ENCODE measurements around the gene LARP1. TPM values are rescaled to one million over a fixed set of nuclear protein-coding genes. Genes with fewer than 3 reads are reported as not detected.
A peak's percentile ranks its signal among the peaks of the same experiment; 100 is the strongest.
"Not testable (repeated sequence)": the region's sequence is repeated elsewhere in the genome, so short reads cannot be mapped to it uniquely, and the experiment has no call there.

LARP1 gene
- total RNA-seq, 1 donor from 2014 or later: 30.4 TPM

GRCh38 chr5:154759868-154760267, 4.7 kb downstream of the LARP1 start:
- not testable (repeated sequence) for DNase-seq (ENCODE audit: low read depth in 2 of 2)

DNA sequence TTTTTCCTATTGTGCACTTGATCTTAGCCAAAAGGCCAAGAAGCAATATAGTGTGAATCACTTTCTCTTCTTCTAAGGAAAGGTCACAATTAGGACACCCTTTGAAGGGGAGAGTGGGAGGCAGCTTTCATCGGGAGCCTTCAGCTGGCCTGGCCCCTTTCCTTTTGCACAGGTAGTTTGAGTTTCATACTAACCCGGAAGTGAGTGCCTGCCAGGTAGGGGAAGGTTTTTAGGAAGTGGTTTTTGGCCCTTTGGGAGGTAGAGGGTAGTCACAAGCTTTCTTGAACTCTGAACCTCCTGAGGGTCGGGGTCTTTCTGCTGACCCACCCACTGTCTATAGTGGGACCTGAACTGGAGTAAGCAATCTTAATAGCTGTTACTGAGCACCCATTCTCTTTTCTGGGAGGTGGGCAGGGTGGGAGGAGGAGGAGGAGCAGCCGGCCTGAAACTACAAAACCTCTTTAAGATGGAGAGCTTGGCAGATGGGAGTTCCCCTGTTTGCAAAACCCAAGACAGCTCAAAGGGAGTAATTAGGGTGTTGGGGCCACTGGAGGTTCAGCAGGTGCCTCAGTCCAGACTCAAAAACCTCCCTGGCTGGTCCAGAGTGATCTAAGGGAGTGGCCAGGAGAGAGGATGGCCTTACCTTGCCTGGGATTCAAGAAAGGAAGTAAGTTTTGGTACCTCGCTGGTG, 6.0 kb downstream of the LARP1 start:
- no peak for DNase-seq (ENCODE audit: low read depth in 2 of 2)

GRCh38 chr5:154762261-154762660, 7.1 kb downstream of the LARP1 start:
- no peak for DNase-seq (ENCODE audit: low read depth in 2 of 2)

GRCh38 chr5:154762700-154763099, 7.5 kb downstream of the LARP1 start:
- DNase-seq (ENCODE audit: low read depth in 2 of 2): no peak

GRCh38 chr5:154764967-154765366, 9.8 kb downstream of the LARP1 start:
- DNase-seq (ENCODE audit: low read depth in 2 of 2): no peak

DNA sequence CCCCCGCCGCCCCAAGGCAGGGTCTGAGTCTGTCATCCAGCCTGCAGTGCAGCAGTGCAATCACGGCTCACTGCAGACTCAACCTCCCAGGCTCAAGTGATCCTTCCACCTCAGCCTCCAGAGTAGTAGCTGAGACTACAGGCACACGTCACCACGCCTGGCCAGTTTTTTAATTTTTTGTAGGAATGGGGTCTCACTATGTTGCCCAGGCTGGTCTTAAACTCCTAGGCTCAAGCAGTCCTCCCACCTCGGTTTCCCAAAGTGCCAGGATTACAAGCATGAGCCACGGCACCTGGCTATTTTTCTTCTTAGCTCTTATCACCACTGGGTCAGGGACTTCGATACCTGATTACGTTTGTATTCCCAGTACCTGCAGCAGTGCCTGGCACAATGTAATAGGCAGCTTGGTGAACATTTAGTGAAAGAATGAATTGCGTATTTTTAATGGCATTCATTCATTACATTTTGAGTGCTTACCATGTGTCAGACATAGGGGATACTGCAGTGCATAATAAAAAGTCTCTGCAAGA, 10.3 kb downstream of the LARP1 start:
- no peak for DNase-seq (ENCODE audit: low read depth in 2 of 2)

DNA sequence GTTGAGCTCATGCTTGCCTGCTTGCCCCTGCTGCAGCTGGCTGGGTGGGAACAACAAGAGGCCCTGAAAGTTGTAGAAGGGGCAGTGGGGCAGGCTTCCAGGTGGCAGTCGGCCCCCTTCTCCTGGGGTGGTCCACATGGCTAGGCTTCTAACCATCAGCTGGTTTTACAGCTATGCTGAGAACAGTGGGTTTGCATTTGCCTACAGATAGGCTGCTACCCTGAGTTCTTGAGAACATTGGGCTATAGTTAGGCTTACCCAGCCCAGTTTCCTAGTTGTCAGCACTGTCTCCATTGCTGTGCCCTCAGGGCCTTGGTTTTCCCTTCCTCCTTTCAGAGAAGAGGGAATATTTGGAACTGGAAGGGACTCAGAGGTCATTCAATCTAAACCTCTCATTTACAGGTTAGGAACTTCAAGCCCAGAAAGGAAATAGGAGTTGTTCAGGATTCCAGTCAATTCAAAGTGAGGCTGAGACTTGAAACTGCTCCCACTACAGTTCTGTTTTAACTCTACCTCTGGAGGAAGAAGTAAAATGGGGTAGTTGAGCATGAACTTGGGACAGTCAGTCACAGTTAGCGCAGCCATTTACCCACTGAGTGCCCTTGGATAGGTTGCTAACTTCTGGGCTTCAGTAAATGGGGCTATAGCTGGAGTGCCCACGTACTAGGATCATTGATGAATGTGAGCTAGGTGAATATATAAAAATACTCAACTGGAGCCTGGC, 11.5 kb downstream of the LARP1 start:
- no peak for DNase-seq (ENCODE audit: low read depth in 2 of 2)

GRCh38 chr5:154767576-154767975, 12.4 kb downstream of the LARP1 start:
- DNase-seq (ENCODE audit: low read depth in 2 of 2): no peak

DNA sequence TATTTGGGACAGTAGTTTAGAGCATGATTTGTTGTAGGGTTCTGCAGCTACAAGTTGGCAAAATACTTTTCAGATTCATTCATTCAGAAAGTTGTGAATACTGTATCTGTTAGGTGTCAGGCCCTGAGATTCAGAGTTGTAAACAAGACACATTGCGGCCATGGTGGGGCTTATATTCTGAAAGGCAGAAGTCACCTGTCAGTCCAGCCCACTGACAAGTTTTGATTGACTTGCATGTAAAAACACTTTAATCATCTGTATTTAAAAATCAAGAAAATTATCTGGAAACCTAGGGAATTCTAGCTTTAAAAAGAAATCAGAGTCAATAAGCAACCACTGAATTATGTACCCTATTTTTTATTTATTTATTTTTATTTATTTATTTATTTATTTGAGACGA, 13.0 kb downstream of the LARP1 start:
- no peak for DNase-seq (ENCODE audit: low read depth in 2 of 2)

DNA sequence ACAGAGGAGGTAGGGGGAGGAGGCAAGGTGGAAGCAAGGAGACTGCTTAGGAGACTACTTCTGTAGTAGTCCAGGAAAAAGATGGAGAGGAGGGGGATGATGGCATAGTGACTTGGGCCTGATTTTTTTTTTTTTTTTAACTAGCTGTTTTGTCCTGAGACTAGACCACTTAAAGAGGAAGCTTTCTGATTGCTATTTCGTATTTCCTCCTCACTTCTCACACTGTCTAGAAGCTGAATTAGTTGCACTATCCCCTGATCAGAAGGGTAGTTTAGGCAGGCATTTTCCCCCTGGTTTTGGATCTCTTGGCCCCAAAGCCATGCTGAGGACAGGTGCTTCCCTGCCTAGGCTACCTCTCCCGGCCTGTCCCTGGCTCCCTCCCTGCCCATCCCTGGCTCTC, 14.9 kb downstream of the LARP1 start:
- DNase-seq (ENCODE audit: low read depth in 2 of 2): no peak

DNA sequence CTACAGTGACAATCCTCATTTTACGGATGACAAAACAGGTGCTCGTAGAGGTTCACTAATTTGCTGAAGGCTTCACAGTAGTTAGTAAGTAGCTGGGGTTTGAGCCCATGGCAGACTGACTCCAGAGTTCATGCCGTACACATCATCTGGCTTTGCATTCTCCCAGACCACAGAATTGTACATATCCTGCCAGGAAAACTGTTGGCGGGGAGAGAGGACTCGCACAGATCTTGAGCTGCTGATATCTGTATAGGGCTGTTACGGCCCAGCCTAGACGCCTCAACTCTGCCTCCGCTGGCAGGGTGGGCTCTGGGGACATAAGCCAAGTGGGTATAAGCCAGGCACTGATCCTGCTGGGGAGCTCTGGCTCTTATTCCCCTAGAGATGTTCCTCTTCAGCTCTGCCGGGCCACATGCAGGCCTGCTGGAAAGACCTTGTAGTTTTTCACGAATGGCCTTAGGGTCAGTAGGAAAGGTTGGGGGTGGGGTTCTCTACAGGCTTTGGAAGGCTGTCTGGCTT, 16.3 kb downstream of the LARP1 start:
- peak in 1 of 2 donors; percentile 46 for DNase-seq (ENCODE audit: low read depth in 2 of 2)

GRCh38 chr5:154773326-154773725, 18.1 kb downstream of the LARP1 start:
- no peak for DNase-seq (ENCODE audit: low read depth in 2 of 2)

DNA sequence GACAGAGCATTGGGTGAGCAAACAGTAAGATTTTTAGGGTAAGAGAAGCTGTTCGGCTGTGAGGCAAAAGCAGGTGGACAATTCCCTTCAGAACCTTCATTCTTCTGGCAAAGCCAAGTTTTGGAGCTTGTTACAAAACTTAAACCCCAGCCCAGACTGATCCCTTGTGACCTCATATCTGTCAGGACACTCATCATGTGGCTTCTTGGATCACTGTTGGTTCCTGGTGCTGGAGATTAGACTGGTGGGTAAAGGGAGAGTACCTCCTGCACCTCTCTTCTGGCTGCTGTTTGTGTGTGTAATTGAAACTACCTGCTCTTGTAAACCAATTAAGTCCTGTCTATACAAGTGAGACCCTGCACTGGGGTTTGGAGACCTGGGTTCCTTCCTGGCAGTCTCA, 21.0 kb downstream of the LARP1 start:
- DNase-seq (ENCODE audit: low read depth in 2 of 2): no peak

- DNase-seq (ENCODE audit: low read depth in 2 of 2): no peak
Measured at GRCh38 chr5:154778534-154778933, 23.4 kb downstream of the LARP1 start.

GRCh38 chr5:154779105-154779504, 23.9 kb downstream of the LARP1 start:
- peak in 1 of 2 donors; percentile 14 for DNase-seq (ENCODE audit: low read depth in 2 of 2)

GRCh38 chr5:154780128-154780527, 25.0 kb downstream of the LARP1 start:
- DNase-seq (ENCODE audit: low read depth in 2 of 2): no peak

DNA sequence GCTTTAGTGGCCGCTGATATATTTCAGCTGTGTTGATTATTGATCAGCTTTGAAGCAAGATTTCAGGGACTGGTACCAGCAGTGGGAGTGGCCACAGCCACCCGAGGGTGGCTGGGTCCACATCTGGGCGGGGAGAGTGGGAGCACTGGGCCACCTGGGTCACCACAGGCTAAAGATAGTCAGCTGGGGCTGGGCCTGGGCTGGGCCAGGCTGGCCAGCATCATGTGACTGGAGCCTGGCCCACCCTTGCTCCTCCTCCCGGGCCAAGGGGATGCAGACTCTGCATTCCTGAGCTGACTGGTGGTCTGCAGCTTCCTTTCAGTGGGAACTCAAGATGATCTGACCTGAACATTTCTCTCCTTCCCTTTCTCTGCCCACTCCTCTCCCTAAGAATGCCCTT, 27.1 kb downstream of the LARP1 start:
- DNase-seq (ENCODE audit: low read depth in 2 of 2): no peak

GRCh38 chr5:154782812-154783592, 27.8 kb downstream of the LARP1 start:
- DNase-seq (ENCODE audit: low read depth in 2 of 2): no peak

GRCh38 chr5:154783774-154784460, 28.7 kb downstream of the LARP1 start:
- no peak for DNase-seq (ENCODE audit: low read depth in 2 of 2)

- DNase-seq (ENCODE audit: low read depth in 2 of 2): no peak
Measured at GRCh38 chr5:154784856-154785255, 29.7 kb downstream of the LARP1 start.

- DNase-seq (ENCODE audit: low read depth in 2 of 2): no peak
Measured at GRCh38 chr5:154786414-154786813, 31.2 kb downstream of the LARP1 start.

Measured in dermis microvascular lymphatic vessel endothelial cell (primary cell).